GM12878 (cell line): Measurements from ENCODE around the gene MAPK8IP1. TPM values are rescaled to one million over a fixed set of nuclear protein-coding genes. Genes with fewer than 3 reads are reported as not detected.

ENCODE experiments used
- ATAC-seq: fragments of 200-7000 bp; cut with Tn5 transposase; 3 replicates; pipeline ENCODE4 v1.9.1; 2020; ENCODE audit warnings: mild to moderate bottlenecking, moderate library complexity
- BruUV-seq: library from RNA; stranded (reverse); fragments of 400-500 nt; replicated peaks from 2 replicates; lab custom pipeline; 2021; lab: Mats Ljungman, UMichigan
- CTCF ChIA-PET: fragments of 300-600 bp; sonication (Branson Sonifier 250); formaldehyde crosslinking; extraction: SDS; loops from one replicate; lab custom pipeline; 2021; ENCODE audit warnings: inconsistent platforms; lab: Yijun Ruan, JAX
- POLR2A ChIA-PET: fragments of 350-600 bp; formaldehyde crosslinking; extraction: SDS; loops from one replicate; lab custom pipeline; 2021; ENCODE audit warnings: inconsistent platforms; lab: Charles Lee
- RAD21 ChIA-PET: fragments of 300-600 bp; sonication (Branson Sonifier 250); formaldehyde crosslinking; loops from one replicate; lab custom pipeline; 2023; ENCODE audit warnings: antibody characterized with exemption; ENCODE audit not compliant: unreplicated experiment; lab: Charles Lee
- SMC1A ChIA-PET: fragments of 300-600 bp; sonication (Branson Sonifier 250); formaldehyde crosslinking; loops from one replicate; lab custom pipeline; 2023; ENCODE audit not compliant: unreplicated experiment, uncharacterized antibody; lab: Charles Lee
- DNase-seq: peaks from one replicate; pipeline ENCODE4 v3.0.0-alpha.2; 2011; ENCODE audit warnings: low read depth, low spot score
- FAIRE-seq: peaks from 3 replicates; lab custom pipeline; 2011; peaks lifted over from hg19 to GRCh38; lab: Jason Lieb, UNC
- H2AFZ ChIP-seq: 2 replicates; pipeline ENCODE4 v1.6.0; 2011; ENCODE audit warnings: low read depth, low read length, control low read depth; ENCODE audit not compliant: control insufficient read depth
- H3K27ac ChIP-seq: 2 replicates; pipeline ENCODE4 v1.5.1; 2011; ENCODE audit warnings: control low read depth; ENCODE audit not compliant: control insufficient read depth, insufficient read depth
- H3K27me3 ChIP-seq, 2 experiments: replicated peaks in 1 of 2; 2 replicates each; pipeline versions ENCODE4 v1.6.0 to v1.6.1; 2011; ENCODE audit warnings: low read length in 1 of 2; ENCODE audit not compliant: control insufficient read depth in 2 of 2, insufficient read depth in 2 of 2
- H3K36me3 ChIP-seq, 2 experiments: 2 replicates each; pipeline ENCODE4 v1.5.1; 2011; ENCODE audit warnings: low read length in 1 of 2; ENCODE audit not compliant: control insufficient read depth in 2 of 2, insufficient read depth in 2 of 2
- H3K4me1 ChIP-seq: 2 replicates; pipeline ENCODE4 v1.6.1; 2011; ENCODE audit warnings: mild to moderate bottlenecking, low read length, moderate library complexity, mixed read lengths; ENCODE audit not compliant: control insufficient read depth, insufficient read depth
- H3K4me2 ChIP-seq: 2 replicates; pipeline ENCODE4 v1.6.0; 2011; ENCODE audit warnings: control low read depth; ENCODE audit not compliant: control insufficient read depth, insufficient read depth
- H3K4me3 ChIP-seq: fragments of 200-600 bp; sonication (generic); 2 replicates; pipeline ENCODE4 v1.5.1; 2016
- H3K79me2 ChIP-seq: 2 replicates; pipeline ENCODE4 v1.6.0; 2011; ENCODE audit warnings: low read length; ENCODE audit not compliant: control insufficient read depth, insufficient read depth
- H3K9ac ChIP-seq: 2 replicates; pipeline ENCODE4 v1.8.0; 2011; ENCODE audit warnings: low read length, control low read depth, mixed read lengths; ENCODE audit not compliant: control insufficient read depth, insufficient read depth
- H3K9me3 ChIP-seq: replicated peaks from 3 replicates; pipeline ENCODE4 v1.5.1; 2011; ENCODE audit warnings: mild to moderate bottlenecking, low read length; ENCODE audit not compliant: control insufficient read depth, insufficient read depth
- H4K20me1 ChIP-seq: 2 replicates; pipeline ENCODE4 v1.6.0; 2011; ENCODE audit not compliant: control insufficient read depth, insufficient read depth
- CUX1 ChIP-seq: IDR thresholded peaks from 2 replicates; pipeline ENCODE4 v1.6.1; 2012; ENCODE audit warnings: improper control_type of control experiment, low read depth, low read length; ENCODE audit not compliant: insufficient replicate concordance
- ETV6 ChIP-seq, 2 experiments: fragments of 450-650 bp in 1 of 2; IDR thresholded peaks in 1 of 2; conservative IDR thresholded peaks in 1 of 2; 2 replicates each; pipeline ENCODE4 v1.6.1; 2014; ENCODE audit warnings: antibody characterized with exemption in 1 of 2, borderline replicate concordance in 1 of 2, low read depth in 1 of 2, mild to moderate bottlenecking in 1 of 2, moderate library complexity in 1 of 2
- HCFC1 ChIP-seq: fragments of 150-350 bp; IDR thresholded peaks from 2 replicates; pipeline ENCODE4 v1.6.1; 2014; ENCODE audit warnings: low read length
- IKZF1 ChIP-seq: fragments of 450-650 bp; conservative IDR thresholded peaks from 2 replicates; pipeline ENCODE4 v1.6.1; 2017; ENCODE audit warnings: antibody characterized with exemption, mild to moderate bottlenecking
- NFYA ChIP-seq: IDR thresholded peaks from 2 replicates; pipeline ENCODE4 v1.6.1; 2011; ENCODE audit warnings: low read depth, mild to moderate bottlenecking, low read length, improper control_type of control experiment, borderline replicate concordance
- PAX5 ChIP-seq: IDR thresholded peaks from 2 replicates; pipeline ENCODE4 v1.6.1; 2011; ENCODE audit warnings: low read depth, low read length, borderline replicate concordance
- RAD21 ChIP-seq: IDR thresholded peaks from 2 replicates; pipeline ENCODE4 v1.6.1; 2011; ENCODE audit warnings: mild to moderate bottlenecking, low read depth, low read length, moderate library complexity; ENCODE audit not compliant: insufficient read depth
- TCF7 ChIP-seq: IDR thresholded peaks from 2 replicates; pipeline ENCODE4 v1.6.1; 2014; ENCODE audit warnings: antibody characterized with exemption, borderline replicate concordance
- ZNF217 ChIP-seq: fragments of 450-650 bp; IDR thresholded peaks from 2 replicates; pipeline ENCODE4 v1.6.1; 2017; ENCODE audit warnings: antibody characterized with exemption, mild to moderate bottlenecking
- WGBS: methylation state at CpG from one replicate; pipeline ENCODE4 v1.1.6; 2016; ENCODE audit warnings: low lambda C conversion rate; ENCODE audit not compliant: insufficient replicate concordance, insufficient coverage; ENCODE audit errors: missing lambda C conversion rate; 5-methylcytosine and 5-hydroxymethylcytosine counted together
- in situ Hi-C: fragments of 300-500 bp; cut with MboI; formaldehyde crosslinking; loops from 9 replicates; pipeline ENCODE4 v1.14.3; 2018; ENCODE audit warnings: mixed read lengths
- intact Hi-C: fragments of 100-400 bp; cut with micrococcal nuclease; formaldehyde crosslinking; loops from one replicate; pipeline ENCODE4 v1.14.2; 2022; ENCODE audit not compliant: unreplicated experiment
- polyA plus RNA-seq, 11 experiments: library from polyadenylated mRNA; depleted of rRNA in 4 of 11; unstranded in 6 of 11; stranded (reverse) in 5 of 11; fragments of >200 nt; fragmentation: Nextera tagmentation in 4 of 11; fragmentation: Illumina TruSeq in 1 of 11; extraction: Ambion mirVana in 4 of 11; extraction: Trizol in 1 of 11; gene quantifications; 1 replicate in 1 of 11; 2 replicates in 10 of 11; pipeline versions ENCODE4 v1.2.1 to v1.2.3, GENCODE V29; 2011 to 2016; ENCODE audit warnings: inconsistent platforms in 2 of 11, missing spikeins in 2 of 11, low read depth in 1 of 11
- total RNA-seq, 4 experiments: library from RNA; depleted of rRNA in 3 of 4; stranded (reverse); fragments of >200 nt in 3 of 4; fragmentation: Illumina TruSeq in 1 of 4; extraction: Trizol in 1 of 4; gene quantifications; 2 replicates each; pipeline versions ENCODE4 v1.2.1 to v1.2.3, GENCODE V29; 2013 to 2021
- TF ChIP-seq, protein P1 (sequence below): IDR thresholded peaks from 2 replicates; pipeline ENCODE4 v1.6.1; 2012; ENCODE audit warnings: mild to moderate bottlenecking, low read depth, low read length

The MAPK8IP1 gene
- total and polyA plus RNA-seq, 10 of the 15 experiments (the other 5 are each of a cell fraction or from before 2014, with no cell fraction given) = 0.04 to 0.44 (median 0.11) TPM; not detected in 2

DNA sequence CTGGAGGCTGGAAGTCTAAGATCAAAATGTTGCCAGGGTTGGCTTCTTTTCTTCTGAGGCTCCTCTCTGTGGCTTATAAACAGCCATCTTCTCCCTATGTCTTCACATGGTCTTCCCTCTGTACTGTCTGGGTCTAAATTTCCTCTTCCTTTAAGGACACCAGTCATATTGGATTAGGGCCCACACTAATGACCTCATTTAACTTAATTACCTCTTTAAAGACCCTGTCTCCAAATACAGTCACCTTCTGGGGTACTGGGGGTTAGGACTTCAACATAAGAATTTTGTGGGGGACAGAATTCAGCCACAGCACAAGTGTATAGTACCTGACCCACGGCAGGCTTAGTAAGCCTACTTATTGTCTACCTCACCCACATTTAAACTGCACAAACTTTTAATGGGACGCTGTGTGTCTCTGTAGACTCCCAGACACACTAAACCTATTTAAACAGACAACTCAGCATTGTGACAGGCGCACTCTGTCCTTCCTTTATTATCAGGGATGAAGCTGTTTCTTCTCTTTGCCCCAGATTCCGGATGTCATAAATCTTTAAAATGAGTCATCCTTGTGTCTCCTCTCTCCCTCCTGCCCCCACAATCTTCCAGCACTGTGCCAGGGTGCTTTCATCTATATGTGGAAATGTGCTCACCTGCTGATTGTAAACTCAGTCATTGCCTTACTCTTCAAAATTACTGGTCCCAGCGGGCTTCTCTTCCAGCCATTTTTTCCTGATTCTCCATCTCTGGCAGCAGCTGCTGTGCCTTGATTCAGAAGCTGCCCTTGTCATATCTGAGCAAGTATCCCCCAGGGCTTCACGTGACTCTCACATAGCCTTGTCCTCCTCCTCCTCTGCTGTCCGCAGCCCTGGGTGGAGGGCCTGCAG, 5.4 kb upstream of the MAPK8IP1 start (continued):
- TF ChIP-seq, protein P1, sequence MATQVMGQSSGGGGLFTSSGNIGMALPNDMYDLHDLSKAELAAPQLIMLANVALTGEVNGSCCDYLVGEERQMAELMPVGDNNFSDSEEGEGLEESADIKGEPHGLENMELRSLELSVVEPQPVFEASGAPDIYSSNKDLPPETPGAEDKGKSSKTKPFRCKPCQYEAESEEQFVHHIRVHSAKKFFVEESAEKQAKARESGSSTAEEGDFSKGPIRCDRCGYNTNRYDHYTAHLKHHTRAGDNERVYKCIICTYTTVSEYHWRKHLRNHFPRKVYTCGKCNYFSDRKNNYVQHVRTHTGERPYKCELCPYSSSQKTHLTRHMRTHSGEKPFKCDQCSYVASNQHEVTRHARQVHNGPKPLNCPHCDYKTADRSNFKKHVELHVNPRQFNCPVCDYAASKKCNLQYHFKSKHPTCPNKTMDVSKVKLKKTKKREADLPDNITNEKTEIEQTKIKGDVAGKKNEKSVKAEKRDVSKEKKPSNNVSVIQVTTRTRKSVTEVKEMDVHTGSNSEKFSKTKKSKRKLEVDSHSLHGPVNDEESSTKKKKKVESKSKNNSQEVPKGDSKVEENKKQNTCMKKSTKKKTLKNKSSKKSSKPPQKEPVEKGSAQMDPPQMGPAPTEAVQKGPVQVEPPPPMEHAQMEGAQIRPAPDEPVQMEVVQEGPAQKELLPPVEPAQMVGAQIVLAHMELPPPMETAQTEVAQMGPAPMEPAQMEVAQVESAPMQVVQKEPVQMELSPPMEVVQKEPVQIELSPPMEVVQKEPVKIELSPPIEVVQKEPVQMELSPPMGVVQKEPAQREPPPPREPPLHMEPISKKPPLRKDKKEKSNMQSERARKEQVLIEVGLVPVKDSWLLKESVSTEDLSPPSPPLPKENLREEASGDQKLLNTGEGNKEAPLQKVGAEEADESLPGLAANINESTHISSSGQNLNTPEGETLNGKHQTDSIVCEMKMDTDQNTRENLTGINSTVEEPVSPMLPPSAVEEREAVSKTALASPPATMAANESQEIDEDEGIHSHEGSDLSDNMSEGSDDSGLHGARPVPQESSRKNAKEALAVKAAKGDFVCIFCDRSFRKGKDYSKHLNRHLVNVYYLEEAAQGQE = no peak
- TF ChIP-seq, all 136 proteins: peak for 0

DNA sequence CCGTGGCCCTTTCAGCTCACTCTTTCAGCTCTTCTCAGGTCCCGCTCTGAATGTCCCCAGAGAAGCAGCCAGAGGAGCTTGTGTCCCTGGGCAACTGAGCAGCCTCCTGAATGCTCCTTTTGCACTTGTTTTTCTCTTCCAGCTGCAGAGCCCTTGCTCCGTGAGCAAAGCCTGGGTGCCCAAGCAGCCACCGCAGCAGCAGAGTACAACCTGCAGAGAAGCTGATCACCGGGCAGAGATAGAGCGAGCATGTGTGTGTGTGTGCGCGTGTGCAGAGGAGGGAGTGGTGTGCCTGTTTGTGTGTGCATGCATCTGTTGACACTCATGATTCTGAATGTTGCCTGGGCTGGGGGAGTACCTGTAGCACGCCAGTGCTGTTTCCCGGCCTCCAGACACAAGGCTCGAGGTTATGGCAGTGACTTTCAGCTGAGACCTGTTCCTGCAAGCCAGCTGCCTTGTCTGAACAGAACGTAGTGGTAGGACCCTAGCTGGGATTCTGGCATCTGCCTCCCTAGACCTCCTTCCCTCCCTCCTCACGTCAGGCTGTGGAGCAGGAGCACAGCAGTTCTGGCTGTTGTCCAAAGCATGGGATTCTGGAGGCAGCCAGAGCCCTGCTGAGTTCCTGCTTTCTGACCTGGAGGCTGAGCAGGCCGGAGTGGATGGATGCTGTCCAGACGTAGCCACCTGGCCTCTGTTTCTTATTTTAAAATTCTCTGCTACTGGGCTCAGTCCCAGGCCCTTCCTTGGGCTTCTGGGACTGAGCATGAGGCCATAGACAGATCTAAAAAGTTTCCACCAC, 4.5 kb upstream of the MAPK8IP1 start:
- intact Hi-C loops = no loop called here
- Histone ChIP-seq H3K27ac (no peak overlapping the region), H3K4me2 (no peak overlapping the region), H3K9ac (no peak overlapping the region), H3K4me3 (no peak overlapping the region), H3K27me3 (no peaks in the 10 kb centered on the region), H3K36me3 (no peaks in the 10 kb centered on the region; a peak in 1 of 4 replicates), H3K79me2 (no peaks in the 10 kb centered on the region), H4K20me1 (no peaks in the 10 kb centered on the region), H2AFZ (no peak overlapping the region), H3K9me3 (no peaks in the 10 kb centered on the region), H3K4me1 (no peaks in the 10 kb centered on the region)
- no TSS peak for BruUV-seq
- SMC1A ChIA-PET = interaction anchor here (0.6 kb wide), 1 partner anchor 54 kb away, joined by 3 read pairs; no protein-coding TSS in a partner anchor
- FAIRE-seq (no peak), DNase-seq (no peak), ATAC-seq (no peak)
- CTCF ChIA-PET = interaction anchor here (1.8 to 3.5 kb wide), 2 partner anchors 8 to 125 kb away, joined by 6 to 8 read pairs; no protein-coding TSS in a partner anchor
- RAD21 ChIA-PET = no interaction called here
- POLR2A ChIA-PET = interaction anchor here (1.2 kb wide), 1 partner anchor 17 kb away, joined by 3 read pairs; no protein-coding TSS in a partner anchor
- 81% methylated on average over 15 of the region's 15 CpGs for WGBS
- in situ Hi-C loops = no loop called here
- TF ChIP-seq ETV6 (conservative IDR thresholded peaks at IDR 0.05 in 1 of 2, IDR thresholded peaks at IDR 0.05 in 1 of 2; ENCODE audit: borderline replicate concordance in 1 of 2, low read depth in 1 of 2) (no peak), NFYA (no peak), HCFC1 (no peak), RAD21 (no peak), TCF7 (no peak), CUX1 (no peak), ZNF217 (no peak), IKZF1 (no peak), PAX5 (no peak)
